H9 (cell line): ENCODE data around the gene DHRS7B. TPM values are rescaled to one million over a fixed set of nuclear protein-coding genes. Genes with fewer than 3 reads are reported as not detected.
A peak's percentile ranks its signal among the peaks of the same experiment; 100 is the strongest.

Experiments
- DNase-seq: peaks from one replicate; pipeline ENCODE4 v3.0.0-alpha.2; 2017
- H2AFZ ChIP-seq: one replicate; pipeline ENCODE4 v1.6.1; 2013; ENCODE audit warnings: mild to moderate bottlenecking, low read length, control low read depth, moderate library complexity
- H2AK5ac ChIP-seq: 2 replicates; pipeline ENCODE4 v1.6.1; 2013; ENCODE audit warnings: low read length, control low read depth, mixed read lengths; ENCODE audit not compliant: insufficient read length
- H2BK120ac ChIP-seq: one replicate; pipeline ENCODE4 v1.6.1; 2013; ENCODE audit warnings: low read depth, mild to moderate bottlenecking, low read length, control low read depth, inconsistent platforms; ENCODE audit not compliant: poor library complexity, severe bottlenecking
- H2BK12ac ChIP-seq: 2 replicates; pipeline ENCODE4 v1.6.1; 2013; ENCODE audit warnings: low read length, control low read depth, mixed read lengths, low read depth; ENCODE audit not compliant: insufficient read length
- H2BK15ac ChIP-seq: 2 replicates; pipeline ENCODE4 v1.6.1; 2013; ENCODE audit warnings: low read depth, low read length, control low read depth
- H2BK20ac ChIP-seq: one replicate; pipeline ENCODE4 v1.6.1; 2013; ENCODE audit warnings: low read depth, mild to moderate bottlenecking, low read length, control low read depth, inconsistent platforms; ENCODE audit not compliant: poor library complexity, severe bottlenecking
- H2BK5ac ChIP-seq: 2 replicates; pipeline ENCODE4 v1.6.1; 2013; ENCODE audit warnings: low read length, control low read depth, mixed read lengths; ENCODE audit not compliant: insufficient read length
- H3K14ac ChIP-seq: 2 replicates; pipeline ENCODE4 v1.6.1; 2013; ENCODE audit warnings: low read length, control low read depth; ENCODE audit not compliant: insufficient read depth
- H3K18ac ChIP-seq: 2 replicates; pipeline ENCODE4 v1.6.1; 2013; ENCODE audit warnings: low read depth, mild to moderate bottlenecking, mixed read lengths, low read length, control low read depth; ENCODE audit not compliant: insufficient read length
- H3K23ac ChIP-seq: 2 replicates; pipeline ENCODE4 v1.6.1; 2013; ENCODE audit warnings: low read length, control low read depth, mixed read lengths, low read depth; ENCODE audit not compliant: insufficient read length
- H3K23me2 ChIP-seq: 2 replicates; pipeline ENCODE4 v1.6.1; 2013; ENCODE audit warnings: low read depth, mild to moderate bottlenecking, mixed read lengths, low read length, control low read depth; ENCODE audit not compliant: insufficient read length, poor library complexity, severe bottlenecking
- H3K27ac ChIP-seq: 2 replicates; pipeline ENCODE4 v1.5.1; 2013; ENCODE audit warnings: low read length, control low read depth, mixed read lengths, low read depth; ENCODE audit not compliant: insufficient read length
- H3K27me3 ChIP-seq: 2 replicates; pipeline ENCODE4 v1.6.1; 2013; ENCODE audit warnings: low read length, control low read depth, inconsistent platforms; ENCODE audit not compliant: insufficient read depth
- H3K4ac ChIP-seq: 2 replicates; pipeline ENCODE4 v1.6.1; 2013; ENCODE audit warnings: low read depth, mild to moderate bottlenecking, control low read depth, inconsistent platforms, low read length, moderate library complexity
- H3K4me1 ChIP-seq: 2 replicates; pipeline ENCODE4 v1.6.1; 2013; ENCODE audit warnings: low read length, control low read depth, inconsistent platforms; ENCODE audit not compliant: insufficient read depth
- H3K4me2 ChIP-seq: 2 replicates; pipeline ENCODE4 v1.6.1; 2013; ENCODE audit warnings: low read length, control low read depth, mixed read lengths; ENCODE audit not compliant: insufficient read length, insufficient read depth
- H3K56ac ChIP-seq: 2 replicates; pipeline ENCODE4 v1.6.1; 2013; ENCODE audit warnings: low read depth, mild to moderate bottlenecking, mixed read lengths, low read length, control low read depth; ENCODE audit not compliant: insufficient read length
- H3K79me1 ChIP-seq: 2 replicates; pipeline ENCODE4 v1.6.1; 2013; ENCODE audit warnings: low read depth, mild to moderate bottlenecking, moderate library complexity, low read length, control low read depth, inconsistent platforms; ENCODE audit not compliant: insufficient read depth, poor library complexity, severe bottlenecking
- H3K79me2 ChIP-seq: 2 replicates; pipeline ENCODE4 v1.6.1; 2013; ENCODE audit warnings: low read length, control low read depth, inconsistent platforms; ENCODE audit not compliant: insufficient read depth
- H3K9ac ChIP-seq: 2 replicates; pipeline ENCODE4 v1.6.1; 2013; ENCODE audit warnings: low read length, control low read depth, mixed read lengths; ENCODE audit not compliant: insufficient read length; ENCODE audit errors: extremely low read depth
- H3K9me3 ChIP-seq: one replicate; pipeline ENCODE4 v1.6.1; 2013; ENCODE audit warnings: low read depth, low read length, inconsistent platforms; ENCODE audit not compliant: control insufficient read depth
- H3T11ph ChIP-seq: one replicate; pipeline ENCODE4 v1.6.1; 2013; ENCODE audit warnings: mild to moderate bottlenecking, low read length, control low read depth, inconsistent platforms
- H4K20me1 ChIP-seq: one replicate; pipeline ENCODE4 v1.6.1; 2013; ENCODE audit not compliant: control insufficient read depth, insufficient read length, insufficient read depth
- H4K5ac ChIP-seq: 2 replicates; pipeline ENCODE4 v1.6.1; 2013; ENCODE audit warnings: low read depth, mild to moderate bottlenecking, mixed read lengths, low read length, control low read depth; ENCODE audit not compliant: insufficient read length
- H4K8ac ChIP-seq: replicated peaks from 2 replicates; pipeline ENCODE4 v1.6.1; 2013; ENCODE audit warnings: low read length, control low read depth, mixed read lengths, low read depth; ENCODE audit not compliant: insufficient read length
- H4K91ac ChIP-seq: 2 replicates; pipeline ENCODE4 v1.6.1; 2013; ENCODE audit warnings: low read depth, mild to moderate bottlenecking, moderate library complexity, mixed read lengths, low read length, control low read depth; ENCODE audit not compliant: insufficient read length
- H3K27ac Mint-ChIP-seq, 3 experiments: 2 replicates in 2 of 3; 3 replicates in 1 of 3; pipeline ENCODE4 v1.8.0; 2020 to 2021; ENCODE audit warnings: mixed read lengths in 3 of 3, mild to moderate bottlenecking in 1 of 3, moderate library complexity in 1 of 3
- H3K27me3 Mint-ChIP-seq: 2 replicates; pipeline ENCODE4 v1.8.0; 2021; ENCODE audit warnings: low read depth, mild to moderate bottlenecking, moderate library complexity, mixed read lengths
- H3K36me3 Mint-ChIP-seq, 3 experiments: 2 replicates in 2 of 3; 3 replicates in 1 of 3; pipeline ENCODE4 v1.8.0; 2020 to 2021; ENCODE audit warnings: low read depth in 3 of 3, mixed read lengths in 3 of 3; ENCODE audit not compliant: insufficient read depth in 1 of 3
- H3K4me1 Mint-ChIP-seq, 2 experiments: 2 replicates each; pipeline ENCODE4 v1.8.0; 2020; ENCODE audit warnings: mixed read lengths in 2 of 2
- H3K4me3 Mint-ChIP-seq, 2 experiments: 2 replicates in 1 of 2; 3 replicates in 1 of 2; pipeline ENCODE4 v1.8.0; 2020 to 2021; ENCODE audit warnings: mild to moderate bottlenecking in 2 of 2, mixed read lengths in 2 of 2, moderate library complexity in 1 of 2
- H3K9me3 Mint-ChIP-seq, 2 experiments: 2 replicates in 1 of 2; 3 replicates in 1 of 2; pipeline ENCODE4 v1.8.0; 2020; ENCODE audit warnings: mild to moderate bottlenecking in 2 of 2, mixed read lengths in 2 of 2, moderate library complexity in 1 of 2
- WGBS: extraction: QIAGEN DNeasy Blood & Tissue Kit; methylation state at CpG from one replicate; pipeline ENCODE4 v1.1.7; 2013; ENCODE audit warnings: missing lambda C conversion rate, low lambda C conversion rate, mixed read lengths; ENCODE audit not compliant: insufficient read length; ENCODE audit errors: extremely low coverage; 5-methylcytosine and 5-hydroxymethylcytosine counted together
- total RNA-seq: library from RNA; stranded (reverse); gene quantifications from 2 replicates; pipeline ENCODE4 v1.2.1, GENCODE V29; 2021
- TF ChIP-seq, protein P1 (sequence below): fragments of 200-600 bp; sonication (generic); conservative IDR thresholded peaks from 3 replicates; pipeline ENCODE4 v1.8.0; 2021; ENCODE audit warnings: antibody characterized with exemption, mild to moderate bottlenecking

Gene DHRS7B
- total RNA-seq, 1 experiment from 2014 or later = 20.3 TPM

DNA sequence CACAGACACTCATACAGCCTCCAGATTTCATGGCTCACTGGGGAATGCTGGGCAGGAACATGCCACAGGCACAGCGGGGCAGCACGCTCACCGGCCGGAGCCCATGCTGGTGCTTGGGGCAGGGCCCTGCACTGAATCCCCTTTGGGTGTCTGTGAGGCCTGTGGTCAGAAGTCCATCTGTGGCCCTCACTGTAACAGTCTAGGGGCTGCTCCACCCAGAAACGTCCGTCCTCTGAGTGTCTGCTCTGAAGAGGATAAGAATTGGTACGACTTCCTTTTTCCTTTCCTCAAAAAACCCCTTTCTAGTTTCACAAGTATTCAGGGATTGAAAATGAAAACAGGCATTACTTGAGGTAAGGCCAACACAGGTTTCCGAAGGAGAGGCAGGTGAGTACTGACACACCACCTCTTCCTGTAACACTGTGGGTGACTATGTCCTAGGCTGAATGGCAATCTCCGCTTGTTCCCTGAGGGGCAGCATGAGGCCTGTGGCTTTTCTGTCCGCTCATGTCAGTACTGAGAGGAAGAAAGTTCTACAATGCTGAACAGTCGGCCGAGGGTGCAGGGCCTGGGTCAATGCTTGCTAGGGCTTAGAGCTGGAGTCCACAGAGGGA lies 44.7 kb downstream of the DHRS7B start:
- Histone ChIP-seq H3K14ac (no peak overlapping the region; the same call in 1 of the 2 replicates), H3K9ac (no peak overlapping the region), H3K27ac (no peak overlapping the region), H3K9me3 (no peaks in the 10 kb centered on the region), H2BK15ac (no peak overlapping the region), H4K91ac (peak overlapping the region; percentile 33), H2BK120ac (no peak overlapping the region), H3K56ac (no peak overlapping the region), H3K23me2 (no peaks in the 10 kb centered on the region), H3K18ac (no peak overlapping the region), H3K79me1 (no peaks in the 10 kb centered on the region), H2AFZ (no peak overlapping the region), H2BK5ac (no peak overlapping the region), H3K23ac (no peak overlapping the region), H3K4me1 (no peaks in the 10 kb centered on the region), H2AK5ac (no peak overlapping the region), H4K5ac (no peak overlapping the region), H3K79me2 (no peaks in the 10 kb centered on the region), H3K27me3 (no peaks in the 10 kb centered on the region), H2BK12ac (no peak overlapping the region), H4K20me1 (no peaks in the 10 kb centered on the region), H4K8ac (no peak overlapping the region), H3K4ac (no peak overlapping the region), H3T11ph (no peak overlapping the region), H2BK20ac (no peak overlapping the region), H3K4me2 (no peak overlapping the region)
- no peaks in the 10 kb centered on the region for H3K9me3 Mint-ChIP-seq
- no peaks in the 10 kb centered on the region for H3K4me1 Mint-ChIP-seq
- DNase-seq = no peak
- H3K36me3 Mint-ChIP-seq = peaks cover 0 to 23% (median 12%) of the 10 kb centered on the region in 3 experiments; a peak in 6 of 7 replicates
- TF ChIP-seq, protein P1, sequence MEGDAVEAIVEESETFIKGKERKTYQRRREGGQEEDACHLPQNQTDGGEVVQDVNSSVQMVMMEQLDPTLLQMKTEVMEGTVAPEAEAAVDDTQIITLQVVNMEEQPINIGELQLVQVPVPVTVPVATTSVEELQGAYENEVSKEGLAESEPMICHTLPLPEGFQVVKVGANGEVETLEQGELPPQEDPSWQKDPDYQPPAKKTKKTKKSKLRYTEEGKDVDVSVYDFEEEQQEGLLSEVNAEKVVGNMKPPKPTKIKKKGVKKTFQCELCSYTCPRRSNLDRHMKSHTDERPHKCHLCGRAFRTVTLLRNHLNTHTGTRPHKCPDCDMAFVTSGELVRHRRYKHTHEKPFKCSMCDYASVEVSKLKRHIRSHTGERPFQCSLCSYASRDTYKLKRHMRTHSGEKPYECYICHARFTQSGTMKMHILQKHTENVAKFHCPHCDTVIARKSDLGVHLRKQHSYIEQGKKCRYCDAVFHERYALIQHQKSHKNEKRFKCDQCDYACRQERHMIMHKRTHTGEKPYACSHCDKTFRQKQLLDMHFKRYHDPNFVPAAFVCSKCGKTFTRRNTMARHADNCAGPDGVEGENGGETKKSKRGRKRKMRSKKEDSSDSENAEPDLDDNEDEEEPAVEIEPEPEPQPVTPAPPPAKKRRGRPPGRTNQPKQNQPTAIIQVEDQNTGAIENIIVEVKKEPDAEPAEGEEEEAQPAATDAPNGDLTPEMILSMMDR = no peak
- H3K27me3 Mint-ChIP-seq = no peaks in the 10 kb centered on the region
- WGBS = no CpG with 5 or more reads among the region's 12 CpGs
- H3K4me3 Mint-ChIP-seq = no peak overlapping the region
- H3K27ac Mint-ChIP-seq = peak overlapping the region in 2 of 3 experiments; percentile 21 to 88; a peak in 4 of 7 replicates
